Tibial nerve (tissue), 4 donors: ENCODE measurements around the gene NXPH2. TPM values are rescaled to one million over a fixed set of nuclear protein-coding genes. Genes with fewer than 3 reads are reported as not detected.

Experiments used
- DNase-seq, 2 donors: peaks; one replicate each; pipeline ENCODE4 v3.0.0-alpha.2; 2019; ENCODE audit warnings: low spot score in 2 of 2
- H3K27ac ChIP-seq, 4 donors: fragments of 200-600 bp; sonication (generic) in 3 of 4; one replicate each; pipeline ENCODE4 v1.5.1; 2017 to 2019; ENCODE audit warnings: mild to moderate bottlenecking in 1 of 4
- H3K27me3 ChIP-seq, 2 donors: fragments of 200-600 bp; sonication (generic) in 1 of 2; one replicate each; pipeline versions ENCODE4 v1.5.1 to v1.6.0; 2017 to 2019
- H3K36me3 ChIP-seq, 3 donors: fragments of 200-600 bp; sonication (generic); one replicate each; pipeline ENCODE4 v1.5.1; 2018 to 2019
- H3K4me1 ChIP-seq, 4 donors: fragments of 200-600 bp; sonication (generic) in 3 of 4; one replicate each; pipeline ENCODE4 v1.5.1; 2017 to 2019
- H3K4me3 ChIP-seq, 4 donors: fragments of 200-600 bp; sonication (generic) in 3 of 4; one replicate each; pipeline ENCODE4 v1.5.1; 2017 to 2019; ENCODE audit warnings: mild to moderate bottlenecking in 1 of 4, moderate library complexity in 1 of 4
- H3K9me3 ChIP-seq, 4 donors: fragments of 200-600 bp; sonication (generic) in 3 of 4; one replicate each; pipeline ENCODE4 v1.5.1; 2017 to 2019
- CTCF ChIP-seq, 5 experiments: fragments of 200-600 bp in 3 of 5; fragments of 450-650 bp in 2 of 5; sonication (generic) in 3 of 5; IDR thresholded peaks; one replicate each; pipeline ENCODE4 v1.5.1; 2016 to 2019; ENCODE audit warnings: antibody characterized with exemption in 5 of 5, mild to moderate bottlenecking in 3 of 5, moderate library complexity in 2 of 5
- EP300 ChIP-seq, 2 donors: sonication (generic); formaldehyde crosslinking; IDR thresholded peaks; one replicate each; pipeline ENCODE4 v1.6.1; 2017; ENCODE audit warnings: antibody characterized with exemption in 2 of 2, mild to moderate bottlenecking in 1 of 2
- POLR2A ChIP-seq, 2 donors: fragments of 450-650 bp; IDR thresholded peaks; one replicate each; pipeline ENCODE4 v1.6.1; 2017; ENCODE audit warnings: antibody characterized with exemption in 2 of 2, mild to moderate bottlenecking in 2 of 2, moderate library complexity in 2 of 2
- WGBS, 2 donors: methylation state at CpG; one replicate each; pipeline ENCODE4 v1.1.5; 2018; 5-methylcytosine and 5-hydroxymethylcytosine counted together
- total RNA-seq, 4 donors: library from RNA; depleted of rRNA; stranded (reverse); fragments of >200 nt; gene quantifications; one replicate each; pipeline ENCODE4 v1.1.0, GENCODE V29; 2016

NXPH2 gene
- total RNA-seq, 4 donors from 2014 or later, result not detected

DNA sequence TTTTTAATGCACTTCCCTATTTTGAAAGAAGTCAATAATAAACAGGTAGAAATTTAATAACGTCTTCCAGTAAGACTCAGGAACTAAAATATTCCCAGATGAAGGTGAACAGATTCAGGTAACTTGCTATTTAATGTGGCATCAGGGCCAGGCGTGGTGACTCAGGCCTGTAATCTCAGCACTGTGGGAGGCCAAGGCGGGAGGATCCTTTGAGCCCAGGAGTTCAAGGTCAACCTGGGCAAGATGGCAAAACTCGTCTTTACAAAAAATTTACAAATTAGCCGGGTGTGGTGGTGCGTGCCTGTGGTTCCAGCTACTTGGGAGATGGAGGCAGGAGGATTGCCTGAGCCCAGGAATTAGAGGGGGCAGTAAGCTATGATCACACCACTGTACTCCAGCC is 81.8 kb downstream of the NXPH2 start:
- no peaks in the 10 kb centered on the region for H3K27me3 ChIP-seq
- no peak overlapping the region for H3K4me3 ChIP-seq
- WGBS, 2 donors, result 86 to 90% methylated on average over 6 of the region's 6 CpGs
- no peaks in the 10 kb centered on the region for H3K4me1 ChIP-seq
- DNase-seq, result no peak
- H3K36me3 ChIP-seq, result no peaks in the 10 kb centered on the region
- TF ChIP-seq CTCF (IDR thresholded peaks at IDR 0.05), result no peak
- no peak for TF ChIP-seq EP300 (IDR thresholded peaks at IDR 0.05)
- no peak for TF ChIP-seq POLR2A (IDR thresholded peaks at IDR 0.05)
- H3K9me3 ChIP-seq, result no peaks in the 10 kb centered on the region
- H3K27ac ChIP-seq, result no peak overlapping the region

DNA sequence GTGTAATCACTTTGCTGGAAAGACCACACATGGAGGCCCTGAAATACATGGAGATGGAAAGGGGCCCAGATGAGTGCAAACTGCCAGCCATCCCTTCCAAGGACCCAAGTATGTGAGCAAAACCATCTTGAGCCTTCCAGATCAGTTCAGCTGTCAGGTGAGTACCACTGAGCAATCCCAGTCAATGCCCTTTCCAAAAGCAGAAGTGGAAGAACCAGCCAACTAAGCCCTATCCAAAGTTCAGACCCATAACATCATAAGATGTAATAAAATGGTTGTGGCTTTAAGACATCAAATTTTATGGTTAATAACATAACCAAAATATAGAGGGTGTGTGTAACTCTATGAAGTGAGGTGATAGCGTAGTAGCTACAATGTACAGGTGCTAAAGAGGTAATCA is 88.5 kb downstream of the NXPH2 start:
- H3K27ac ChIP-seq, result no peak overlapping the region
- no peaks in the 10 kb centered on the region for H3K4me1 ChIP-seq
- H3K36me3 ChIP-seq, result no peaks in the 10 kb centered on the region
- no peaks in the 10 kb centered on the region for H3K9me3 ChIP-seq
- no peak for TF ChIP-seq CTCF (IDR thresholded peaks at IDR 0.05)
- no peak for TF ChIP-seq EP300 (IDR thresholded peaks at IDR 0.05)
- no peak for TF ChIP-seq POLR2A (IDR thresholded peaks at IDR 0.05)
- H3K4me3 ChIP-seq, result no peak overlapping the region
- DNase-seq, result no peak
- WGBS, 2 donors, result 81 to 100% methylated on average over 1 of the region's 1 CpG
- H3K27me3 ChIP-seq, result no peaks in the 10 kb centered on the region

DNA sequence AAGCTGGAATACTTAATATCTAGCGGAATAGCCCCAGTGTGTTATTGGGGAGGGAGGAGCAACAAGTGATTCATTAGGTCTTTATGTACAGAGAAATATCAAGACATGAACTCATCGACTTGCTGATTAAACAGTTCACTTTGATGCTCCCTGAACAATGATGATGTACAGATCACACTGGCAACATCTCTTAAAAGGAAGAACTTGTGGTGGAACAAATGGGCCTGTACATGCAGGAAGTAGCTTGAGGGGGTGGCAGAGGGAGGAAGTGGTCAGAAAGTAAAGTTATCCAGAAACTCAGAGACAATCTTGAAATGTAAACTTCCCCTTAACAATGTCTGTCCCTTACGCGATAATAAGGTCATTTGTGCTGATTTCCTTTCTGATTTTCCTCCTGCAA is 90.5 kb downstream of the NXPH2 start:
- no peaks in the 10 kb centered on the region for H3K9me3 ChIP-seq
- 58 to 59% methylated on average over 4 of the region's 4 CpGs for WGBS, 2 donors
- H3K4me1 ChIP-seq, result no peaks in the 10 kb centered on the region
- no peaks in the 10 kb centered on the region for H3K36me3 ChIP-seq
- no peak for DNase-seq
- H3K27me3 ChIP-seq, result no peaks in the 10 kb centered on the region
- no peak overlapping the region for H3K4me3 ChIP-seq
- no peak overlapping the region for H3K27ac ChIP-seq
- TF ChIP-seq CTCF (IDR thresholded peaks at IDR 0.05) (no peak), EP300 (IDR thresholded peaks at IDR 0.05) (peak in 1 of 2 donors; percentile 8), POLR2A (IDR thresholded peaks at IDR 0.05) (no peak)

- no peaks in the 10 kb centered on the region for H3K9me3 ChIP-seq
- WGBS, 2 donors, result 58 to 68% methylated on average over 2 of the region's 2 CpGs
- DNase-seq, result no peak
- H3K27me3 ChIP-seq, result no peaks in the 10 kb centered on the region
- H3K36me3 ChIP-seq, result no peaks in the 10 kb centered on the region
- no peak overlapping the region for H3K4me3 ChIP-seq
- no peak overlapping the region for H3K27ac ChIP-seq
- TF ChIP-seq POLR2A (IDR thresholded peaks at IDR 0.05) (no peak), EP300 (IDR thresholded peaks at IDR 0.05) (no peak), CTCF (IDR thresholded peaks at IDR 0.05) (no peak)
- H3K4me1 ChIP-seq, result no peaks in the 10 kb centered on the region
Observed at GRCh38 chr2:138682163-138682562, 98.0 kb downstream of the NXPH2 start.

GRCh38 chr2:138677221-138677620 is 103.0 kb downstream of the NXPH2 start:
- no peaks in the 10 kb centered on the region for H3K36me3 ChIP-seq
- H3K9me3 ChIP-seq, result no peaks in the 10 kb centered on the region
- 40 to 81% methylated on average over 1 of the region's 1 CpG for WGBS, 2 donors
- H3K4me1 ChIP-seq, result no peaks in the 10 kb centered on the region
- DNase-seq, result no peak
- no peaks in the 10 kb centered on the region for H3K27me3 ChIP-seq
- TF ChIP-seq EP300 (IDR thresholded peaks at IDR 0.05) (no peak), CTCF (IDR thresholded peaks at IDR 0.05) (no peak), POLR2A (IDR thresholded peaks at IDR 0.05) (no peak)
- no peak overlapping the region for H3K27ac ChIP-seq
- no peak overlapping the region for H3K4me3 ChIP-seq
